Activated naive CD4-positive, alpha-beta T cell treated with anti-CD3 and anti-CD28 coated beads for 36 hours (primary cell): Measurements from ENCODE around the gene R3HDM2. TPM values are rescaled to one million over a fixed set of nuclear protein-coding genes. Genes with fewer than 3 reads are reported as not detected.
"Not testable (repeated sequence)": the region's sequence is repeated elsewhere in the genome, so short reads cannot be mapped to it uniquely, and the experiment has no call there.

Source experiments
- CTCF ChIA-PET: fragments of 350-600 bp; sonication (Branson Sonifier 250); formaldehyde crosslinking; loops from one replicate; lab custom pipeline; 2021; ENCODE audit warnings: antibody characterized with exemption; lab: Charles Lee
- DNase-seq: peaks from one replicate; pipeline ENCODE4 v3.0.0-alpha.2; 2020
- H3K27ac Mint-ChIP-seq: one replicate; pipeline ENCODE4 v1.8.0; 2021; ENCODE audit warnings: mild to moderate bottlenecking, mixed read lengths
- H3K27me3 Mint-ChIP-seq: one replicate; pipeline ENCODE4 v1.8.0; 2021; ENCODE audit warnings: low read depth, mixed read lengths
- H3K36me3 Mint-ChIP-seq: one replicate; pipeline ENCODE4 v1.8.0; 2021; ENCODE audit warnings: low read depth, mixed read lengths
- H3K4me1 Mint-ChIP-seq: one replicate; pipeline ENCODE4 v1.8.0; 2021; ENCODE audit warnings: low read depth, mixed read lengths
- H3K4me3 Mint-ChIP-seq: one replicate; pipeline ENCODE4 v1.8.0; 2021; ENCODE audit warnings: mild to moderate bottlenecking, moderate library complexity, mixed read lengths
- H3K9me3 Mint-ChIP-seq: one replicate; pipeline ENCODE4 v1.8.0; 2021; ENCODE audit warnings: mixed read lengths
- intact Hi-C: fragments of 100-400 bp; cut with micrococcal nuclease; formaldehyde crosslinking; loops from one replicate; pipeline ENCODE4 v1.15.1; 2023
- total RNA-seq, 2 experiments: library from RNA; stranded (reverse); gene quantifications; one replicate each; pipeline ENCODE4 v1.2.3, GENCODE V29; 2021

R3HDM2 gene
- total RNA-seq, 2 experiments from 2014 or later, result 42.2 to 44.8 TPM

GRCh38 chr12:57414160-57414559, 16.7 kb downstream of the R3HDM2 start:
- peaks cover 35% of the 10 kb centered on the region for H3K4me1 Mint-ChIP-seq
- H3K9me3 Mint-ChIP-seq, H3K27me3 Mint-ChIP-seq, H3K27ac Mint-ChIP-seq, H3K36me3 Mint-ChIP-seq, DNase-seq, H3K4me3 Mint-ChIP-seq, intact Hi-C loops: not testable (repeated sequence)
- CTCF ChIA-PET, result interaction anchor here (0.6 kb wide), 1 partner anchor 1028 kb away, joined by 3 read pairs; no protein-coding TSS in a partner anchor

- H3K4me3 Mint-ChIP-seq, result no peak overlapping the region
- intact Hi-C loops, result no loop called here
- H3K27ac Mint-ChIP-seq, result no peak overlapping the region
- CTCF ChIA-PET, result interaction anchor here (0.5 to 2.1 kb wide), 5 partner anchors 9 to 49 kb away, joined by 3 to 10 read pairs (median 5); partner anchors contain the start of gene INHBE
- no peak for DNase-seq
- H3K9me3 Mint-ChIP-seq, result no peaks in the 10 kb centered on the region
- no peaks in the 10 kb centered on the region for H3K36me3 Mint-ChIP-seq
- no peaks in the 10 kb centered on the region for H3K27me3 Mint-ChIP-seq
- peaks cover 25% of the 10 kb centered on the region for H3K4me1 Mint-ChIP-seq
Observed at GRCh38 chr12:57410534-57410933, 20.3 kb downstream of the R3HDM2 start.

- DNase-seq, result peak; percentile 63
- Mint-ChIP-seq H3K36me3 (no peaks in the 10 kb centered on the region), H3K9me3 (no peaks in the 10 kb centered on the region), H3K27ac (peak overlapping the region; percentile 85), H3K4me3 (no peak overlapping the region), H3K27me3 (no peaks in the 10 kb centered on the region), H3K4me1 (peaks cover 18% of the 10 kb centered on the region)
- CTCF ChIA-PET, result interaction anchor here (0.6 to 3.2 kb wide), 4 partner anchors 47 to 65 kb away, joined by 3 to 11 read pairs (median 3); partner anchors contain the start of gene INHBE
- intact Hi-C loops, result loop anchor here (1.0 to 5.0 kb wide), 3 partner anchors 25 to 61 kb away; no protein-coding TSS in a partner anchor
Observed at GRCh38 chr12:57404966-57405640, 25.7 kb downstream of the R3HDM2 start.

GRCh38 chr12:57402156-57402555, 28.7 kb downstream of the R3HDM2 start:
- H3K27me3 Mint-ChIP-seq, H3K36me3 Mint-ChIP-seq, DNase-seq, intact Hi-C loops, H3K9me3 Mint-ChIP-seq, H3K27ac Mint-ChIP-seq, H3K4me3 Mint-ChIP-seq: not testable (repeated sequence)
- H3K4me1 Mint-ChIP-seq, result peaks cover 23% of the 10 kb centered on the region
- CTCF ChIA-PET, result interaction anchor here (2.5 kb wide), 1 partner anchor 51 kb away, joined by 10 read pairs; no protein-coding TSS in a partner anchor

GRCh38 chr12:57401165-57401564, 29.7 kb downstream of the R3HDM2 start:
- intact Hi-C loops, result no loop called here
- no peak overlapping the region for H3K27ac Mint-ChIP-seq
- peaks cover 21% of the 10 kb centered on the region for H3K4me1 Mint-ChIP-seq

GRCh38 chr12:57399718-57400463, 31.0 kb downstream of the R3HDM2 start:
- H3K9me3 Mint-ChIP-seq, H3K27me3 Mint-ChIP-seq, DNase-seq, intact Hi-C loops, CTCF ChIA-PET, H3K27ac Mint-ChIP-seq, H3K4me3 Mint-ChIP-seq, H3K36me3 Mint-ChIP-seq: not testable (repeated sequence)
- peaks cover 12% of the 10 kb centered on the region for H3K4me1 Mint-ChIP-seq

More at GRCh38 chr12:57401165-57401564, 29.7 kb downstream of the R3HDM2 start:
- H3K4me3 Mint-ChIP-seq, result no peak overlapping the region
- H3K9me3 Mint-ChIP-seq, result no peaks in the 10 kb centered on the region
- H3K36me3 Mint-ChIP-seq, result no peaks in the 10 kb centered on the region
- no peak for DNase-seq
- H3K27me3 Mint-ChIP-seq, result no peaks in the 10 kb centered on the region
- CTCF ChIA-PET, result interaction anchor here (0.8 to 2.5 kb wide), 3 partner anchors 20 to 58 kb away, joined by 3 to 10 read pairs (median 4); no protein-coding TSS in a partner anchor

GRCh38 chr12:57397441-57397840, 33.4 kb downstream of the R3HDM2 start:
- peaks cover 17% of the 10 kb centered on the region for H3K36me3 Mint-ChIP-seq
- no peak overlapping the region for H3K27ac Mint-ChIP-seq
- CTCF ChIA-PET, result no interaction called here

GRCh38 chr12:57395121-57395520, 35.7 kb downstream of the R3HDM2 start:
- CTCF ChIA-PET, result no interaction called here
- no peak overlapping the region for H3K27ac Mint-ChIP-seq
- no peaks in the 10 kb centered on the region for H3K9me3 Mint-ChIP-seq
- peaks cover 23% of the 10 kb centered on the region for H3K36me3 Mint-ChIP-seq
- no peak for DNase-seq
- H3K4me1 Mint-ChIP-seq, result peaks cover 4% of the 10 kb centered on the region
- intact Hi-C loops, result no loop called here
- H3K4me3 Mint-ChIP-seq, result no peak overlapping the region
- no peaks in the 10 kb centered on the region for H3K27me3 Mint-ChIP-seq

More at GRCh38 chr12:57397441-57397840, 33.4 kb downstream of the R3HDM2 start:
- H3K4me3 Mint-ChIP-seq, result no peak overlapping the region
- H3K27me3 Mint-ChIP-seq, result no peaks in the 10 kb centered on the region
- no peaks in the 10 kb centered on the region for H3K9me3 Mint-ChIP-seq
- peaks cover 9% of the 10 kb centered on the region for H3K4me1 Mint-ChIP-seq
- DNase-seq, result no peak
- intact Hi-C loops, result no loop called here

- peaks cover 10% of the 10 kb centered on the region for H3K4me1 Mint-ChIP-seq
Observed at GRCh38 chr12:57390174-57390573, 40.7 kb downstream of the R3HDM2 start.

GRCh38 chr12:57389033-57389432, 41.8 kb downstream of the R3HDM2 start:
- H3K27ac Mint-ChIP-seq, result no peak overlapping the region
- CTCF ChIA-PET, result interaction anchor here (0.7 to 0.9 kb wide), 2 partner anchors 69 to 598 kb away, joined by 3 read pairs; no protein-coding TSS in a partner anchor
- intact Hi-C loops, result no loop called here

More at GRCh38 chr12:57390174-57390573, 40.7 kb downstream of the R3HDM2 start:
- Mint-ChIP-seq H3K9me3 (no peaks in the 10 kb centered on the region), H3K36me3 (peaks cover 27% of the 10 kb centered on the region), H3K27ac (no peak overlapping the region), H3K4me3 (no peak overlapping the region), H3K27me3 (no peaks in the 10 kb centered on the region)
- no peak for DNase-seq
- CTCF ChIA-PET, result interaction anchor here (0.6 to 0.9 kb wide), 2 partner anchors 39 to 65 kb away, joined by 3 to 5 read pairs; no protein-coding TSS in a partner anchor
- intact Hi-C loops, result no loop called here

GRCh38 chr12:57388425-57388824, 42.4 kb downstream of the R3HDM2 start:
- Mint-ChIP-seq H3K27ac (no peak overlapping the region), H3K4me1 (peaks cover 10% of the 10 kb centered on the region), H3K36me3 (peaks cover 19% of the 10 kb centered on the region), H3K9me3 (no peaks in the 10 kb centered on the region), H3K27me3 (no peaks in the 10 kb centered on the region), H3K4me3 (no peak overlapping the region)
- intact Hi-C loops, result no loop called here
- no peak for DNase-seq
- CTCF ChIA-PET, result no interaction called here

More at GRCh38 chr12:57389033-57389432, 41.8 kb downstream of the R3HDM2 start:
- DNase-seq, result no peak
- Mint-ChIP-seq H3K27me3 (no peaks in the 10 kb centered on the region), H3K36me3 (peaks cover 22% of the 10 kb centered on the region), H3K4me1 (peaks cover 10% of the 10 kb centered on the region), H3K4me3 (no peak overlapping the region), H3K9me3 (no peaks in the 10 kb centered on the region)

GRCh38 chr12:57386187-57386720, 44.6 kb downstream of the R3HDM2 start:
- CTCF ChIA-PET, result interaction anchor here (0.9 kb wide), 1 partner anchor 19 kb away, joined by 3 read pairs; no protein-coding TSS in a partner anchor

More at GRCh38 chr12:57386187-57386720, 44.6 kb downstream of the R3HDM2 start:
- intact Hi-C loops, result no loop called here
- H3K27ac Mint-ChIP-seq, result no peak overlapping the region
- H3K9me3 Mint-ChIP-seq, result no peaks in the 10 kb centered on the region
- peaks cover 15% of the 10 kb centered on the region for H3K36me3 Mint-ChIP-seq
- H3K27me3 Mint-ChIP-seq, result no peaks in the 10 kb centered on the region
- no peak overlapping the region for H3K4me3 Mint-ChIP-seq
- peaks cover 16% of the 10 kb centered on the region for H3K4me1 Mint-ChIP-seq
- no peak for DNase-seq
